H1 (cell line): ENCODE measurements around the gene MCF2L2. TPM values are rescaled to one million over a fixed set of nuclear protein-coding genes. Genes with fewer than 3 reads are reported as not detected.

Experiments
- CTCF ChIA-PET: fragments of 300-600 bp; sonication (Branson Sonifier 250); formaldehyde crosslinking; loops from one replicate; lab custom pipeline; 2021; ENCODE audit not compliant: partially characterized antibody; lab: Charles Lee
- POLR2A ChIA-PET: fragments of 300-600 bp; sonication (Branson Sonifier 250); formaldehyde crosslinking; loops from one replicate; lab custom pipeline; 2021; ENCODE audit warnings: inconsistent platforms; ENCODE audit not compliant: partially characterized antibody; lab: Charles Lee
- DNase-seq, 2 experiments: peaks; one replicate each; pipeline versions ENCODE4 v3.0.0 to v3.0.0-alpha.2; 2010 to 2022; ENCODE audit warnings: low spot score in 2 of 2, low read depth in 1 of 2, mixed read lengths in 1 of 2
- FAIRE-seq: peaks from 2 replicates; lab custom pipeline; 2011; peaks lifted over from hg19 to GRCh38; lab: Jason Lieb, UNC
- H2AFZ ChIP-seq: 2 replicates; pipeline ENCODE4 v1.8.1; 2012; ENCODE audit warnings: low read length, inconsistent platforms
- H2AK5ac ChIP-seq: 2 replicates; pipeline ENCODE4 v1.6.1; 2013; ENCODE audit warnings: low read depth, low read length
- H2BK120ac ChIP-seq: replicated peaks from 2 replicates; pipeline ENCODE3; 2013; ENCODE audit warnings: low read depth, low read length, inconsistent platforms
- H2BK12ac ChIP-seq: 2 replicates; pipeline ENCODE4 v1.6.1; 2013; ENCODE audit warnings: low read depth, low read length
- H2BK15ac ChIP-seq: 2 replicates; pipeline ENCODE4 v1.6.1; 2013; ENCODE audit warnings: low read length
- H2BK20ac ChIP-seq: 2 replicates; pipeline ENCODE4 v1.6.1; 2013; ENCODE audit warnings: low read length
- H2BK5ac ChIP-seq: 2 replicates; pipeline ENCODE4 v1.6.1; 2013; ENCODE audit warnings: low read depth, low read length
- H3K14ac ChIP-seq: 2 replicates; pipeline ENCODE4 v1.6.1; 2013; ENCODE audit warnings: inconsistent platforms; ENCODE audit not compliant: insufficient read length
- H3K18ac ChIP-seq: 2 replicates; pipeline ENCODE4 v1.6.1; 2013; ENCODE audit warnings: low read length; ENCODE audit errors: extremely low read depth
- H3K23ac ChIP-seq: 2 replicates; pipeline ENCODE4 v1.6.1; 2013; ENCODE audit warnings: inconsistent platforms; ENCODE audit not compliant: insufficient read length
- H3K23me2 ChIP-seq: 2 replicates; pipeline ENCODE4 v1.6.1; 2013; ENCODE audit warnings: low read depth, low read length
- H3K27ac ChIP-seq: 2 replicates; pipeline ENCODE4 v1.6.1; 2011; ENCODE audit warnings: low read depth, low read length, inconsistent platforms
- H3K27me3 ChIP-seq, 4 experiments: replicated peaks in 1 of 4; 1 replicate in 1 of 4; 2 replicates in 3 of 4; pipeline versions ENCODE4 v1.6.1 to v1.8.1; 2011 to 2013; ENCODE audit warnings: low read length in 3 of 4, mild to moderate bottlenecking in 3 of 4, inconsistent platforms in 2 of 4, mixed read lengths in 2 of 4, moderate library complexity in 1 of 4; ENCODE audit not compliant: control insufficient read depth in 3 of 4, insufficient read depth in 3 of 4; ENCODE audit errors: extremely low read depth in 1 of 4
- H3K36me3 ChIP-seq, 4 experiments: 2 replicates each; pipeline versions ENCODE4 v1.6.1 to v1.8.1; 2011 to 2013; ENCODE audit warnings: mild to moderate bottlenecking in 4 of 4, low read length in 3 of 4, moderate library complexity in 2 of 4, control low read depth in 1 of 4, inconsistent platforms in 1 of 4; ENCODE audit not compliant: insufficient read depth in 4 of 4, control insufficient read depth in 2 of 4
- H3K4ac ChIP-seq: replicated peaks from 2 replicates; pipeline ENCODE3; 2013; ENCODE audit warnings: low read length, low read depth, mixed read lengths, inconsistent platforms; ENCODE audit not compliant: insufficient read length
- H3K4me1 ChIP-seq, 4 experiments: replicated peaks in 1 of 4; 1 replicate in 1 of 4; 2 replicates in 3 of 4; pipeline versions ENCODE4 v1.6.1 to v1.8.1; 2011 to 2013; ENCODE audit warnings: low read length in 3 of 4, inconsistent platforms in 2 of 4, mixed read lengths in 1 of 4; ENCODE audit not compliant: insufficient read depth in 4 of 4, control insufficient read depth in 3 of 4
- H3K4me2 ChIP-seq, 2 experiments: 2 replicates each; pipeline versions ENCODE4 v1.6.1 to v1.8.1; 2011 to 2013; ENCODE audit warnings: low read depth in 2 of 2, low read length in 2 of 2, control low read depth in 1 of 2, inconsistent platforms in 1 of 2, mild to moderate bottlenecking in 1 of 2; ENCODE audit not compliant: insufficient read depth in 1 of 2
- H3K4me3 ChIP-seq, 4 experiments: fragments of 200-600, 300-600 bp in 1 of 4; sonication (generic), shearing (Covaris generic), sonication (Bioruptor Twin) in 1 of 4; 2 replicates each; pipeline versions ENCODE4 v1.5.1 to v1.8.1; 2011 to 2016; ENCODE audit warnings: low read length in 4 of 4, low read depth in 3 of 4, control low read depth in 2 of 4, inconsistent platforms in 2 of 4, mild to moderate bottlenecking in 2 of 4, mixed read lengths in 1 of 4, moderate library complexity in 1 of 4; ENCODE audit not compliant: insufficient read depth in 2 of 4; ENCODE audit errors: extremely low read depth in 1 of 4
- H3K56ac ChIP-seq: replicated peaks from 2 replicates; pipeline ENCODE3; 2013; ENCODE audit warnings: low read depth, mild to moderate bottlenecking, mixed read lengths, low read length, inconsistent platforms; ENCODE audit not compliant: insufficient read length
- H3K79me1 ChIP-seq: 2 replicates; pipeline ENCODE4 v1.6.1; 2013; ENCODE audit warnings: low read depth, low read length, control low read depth
- H3K79me2 ChIP-seq, 2 experiments: 2 replicates each; pipeline versions ENCODE4 v1.6.1 to v1.8.1; 2012 to 2013; ENCODE audit warnings: low read length in 2 of 2, mild to moderate bottlenecking in 2 of 2, inconsistent platforms in 1 of 2; ENCODE audit not compliant: insufficient read depth in 2 of 2, control insufficient read depth in 1 of 2
- H3K9ac ChIP-seq, 4 experiments: replicated peaks in 1 of 4; 1 replicate in 1 of 4; 2 replicates in 3 of 4; pipeline versions ENCODE4 v1.6.1 to v1.8.1; 2011 to 2013; ENCODE audit warnings: low read depth in 3 of 4, low read length in 3 of 4, control low read depth in 2 of 4, mild to moderate bottlenecking in 2 of 4, moderate library complexity in 2 of 4, inconsistent platforms in 1 of 4; ENCODE audit errors: extremely low read depth in 1 of 4
- H3K9me3 ChIP-seq, 2 experiments: 2 replicates each; pipeline versions ENCODE4 v1.6.1 to v1.8.1; 2012 to 2013; ENCODE audit warnings: mild to moderate bottlenecking in 2 of 2, moderate library complexity in 2 of 2, control low read depth in 1 of 2, inconsistent platforms in 1 of 2, low read depth in 1 of 2, low read length in 1 of 2, mixed read lengths in 1 of 2; ENCODE audit not compliant: insufficient read depth in 2 of 2
- H4K20me1 ChIP-seq, 2 experiments: replicated peaks in 1 of 2; 2 replicates each; pipeline versions ENCODE3 to v1.8.1; 2011 to 2013; ENCODE audit warnings: inconsistent platforms in 2 of 2, low read length in 2 of 2, mild to moderate bottlenecking in 1 of 2; ENCODE audit not compliant: insufficient read depth in 2 of 2, control insufficient read depth in 1 of 2
- H4K5ac ChIP-seq: 2 replicates; pipeline ENCODE4 v1.6.1; 2013; ENCODE audit warnings: low read length, low read depth, mixed read lengths, inconsistent platforms; ENCODE audit not compliant: insufficient read length
- H4K8ac ChIP-seq: 2 replicates; pipeline ENCODE4 v1.8.0; 2013; ENCODE audit warnings: mild to moderate bottlenecking, moderate library complexity, low read length, inconsistent platforms; ENCODE audit not compliant: insufficient read depth; ENCODE audit errors: extremely low read depth
- H4K91ac ChIP-seq: replicated peaks from 2 replicates; pipeline ENCODE3; 2013; ENCODE audit warnings: low read length, mixed read lengths, inconsistent platforms; ENCODE audit not compliant: insufficient read length
- FOSL1 ChIP-seq: IDR thresholded peaks from 2 replicates; pipeline ENCODE4 v1.6.1; 2011; ENCODE audit warnings: mild to moderate bottlenecking, low read depth, low read length, moderate library complexity; ENCODE audit not compliant: insufficient read depth
- TEAD4 ChIP-seq: IDR thresholded peaks from 2 replicates; pipeline ENCODE4 v1.6.1; 2012; ENCODE audit warnings: low read depth, low read length, inconsistent platforms, mixed read lengths
- WGBS, 2 experiments: shearing (Covaris generic) in 1 of 2; methylation state at CpG; one replicate each; pipeline versions ENCODE4 v1.1.6 to v1.1.7; 2013 to 2015; ENCODE audit warnings: low lambda C conversion rate in 2 of 2, mixed read lengths in 2 of 2, inconsistent platforms in 1 of 2, low coverage in 1 of 2, missing lambda C conversion rate in 1 of 2; ENCODE audit not compliant: insufficient replicate concordance in 2 of 2, insufficient coverage in 1 of 2, insufficient read length in 1 of 2; ENCODE audit errors: extremely low coverage in 1 of 2, missing lambda C conversion rate in 1 of 2; 5-methylcytosine and 5-hydroxymethylcytosine counted together
- polyA plus RNA-seq, 7 experiments: library from polyadenylated mRNA; depleted of rRNA in 3 of 7; stranded (reverse) in 5 of 7; unstranded in 2 of 7; fragments of >200 nt in 5 of 7; fragments of 200-250 nt in 2 of 7; gene quantifications; 1 replicate in 5 of 7; 2 replicates in 1 of 7; 4 replicates in 1 of 7; pipeline versions ENCODE4 v1.2.1 to v1.2.3, GENCODE V29; 2011 to 2013; ENCODE audit warnings: missing spikeins in 2 of 7, mixed read lengths in 2 of 7
- total RNA-seq: library from RNA; stranded (reverse); fragmentation: NEBNext Ultra II Directional; extraction: Animal tissue kit (Norgen Biotek cat#: 25700); gene quantifications from 2 replicates; pipeline ENCODE4 v1.2.1, GENCODE V29; 2021
- TF ChIP-seq, protein P1 (sequence below), 3 experiments: IDR thresholded peaks; 1 replicate in 2 of 3; 2 replicates in 1 of 3; pipeline versions ENCODE4 v1.5.1 to v1.6.1; 2011; ENCODE audit warnings: low read length in 3 of 3, mild to moderate bottlenecking in 3 of 3, inconsistent platforms in 2 of 3, low read depth in 1 of 3, moderate library complexity in 1 of 3; ENCODE audit not compliant: insufficient read depth in 1 of 3; ENCODE audit errors: control extremely low read depth in 1 of 3

Gene MCF2L2
- total and polyA plus RNA-seq, 2 of the 8 experiments (the other 6 are each of a cell fraction or from before 2014, with no cell fraction given) = 4.1 to 13.7 TPM

DNA sequence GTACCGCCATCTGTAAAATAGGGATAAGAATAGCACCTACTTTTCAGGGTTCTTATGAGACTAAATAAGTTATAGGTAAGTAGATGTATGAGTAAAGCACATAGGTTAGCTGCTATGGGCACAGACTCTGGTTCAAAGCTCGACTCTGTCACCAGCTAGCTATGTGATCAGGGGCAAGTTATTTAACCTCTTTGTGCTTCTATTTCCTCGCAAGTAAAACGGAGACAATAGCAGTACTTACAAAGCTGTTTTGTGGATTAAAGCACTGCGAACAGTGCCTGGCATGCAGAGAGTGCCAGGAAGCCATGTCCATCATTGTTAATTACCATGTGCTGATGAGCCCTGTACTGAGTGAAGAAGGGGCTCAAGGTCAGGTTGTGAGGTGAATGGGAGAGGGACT, 267.8 kb downstream of the MCF2L2 start:
- WGBS, 2 experiments = 87% methylated on average over 5 of the region's 5 CpGs; no CpG with 5 or more reads in 1 of the 2 experiments
- H4K5ac ChIP-seq = no peak overlapping the region
- H3K79me1 ChIP-seq = no peaks in the 10 kb centered on the region
- no peak for FAIRE-seq
- no peak overlapping the region for H2BK120ac ChIP-seq
- no peak overlapping the region for H3K56ac ChIP-seq
- no peak overlapping the region for H3K4me2 ChIP-seq
- 0 out of 2 replicates have a peak overlapping the region, but pooled peaks have one; percentile 23 for H2BK15ac ChIP-seq
- H3K27ac ChIP-seq = no peak overlapping the region
- H3K36me3 ChIP-seq = no peaks in the 10 kb centered on the region
- no peak overlapping the region for H2BK20ac ChIP-seq
- peaks cover 3 to 26% (median 21%) of the 10 kb centered on the region in 4 experiments for H3K27me3 ChIP-seq
- H3K79me2 ChIP-seq = no peaks in the 10 kb centered on the region
- H2BK12ac ChIP-seq = peak overlapping the region; percentile 87; the same call in 1 of the 2 replicates
- H4K20me1 ChIP-seq = peaks cover 0 to 3% of the 10 kb centered on the region in 2 experiments
- no peak overlapping the region for H2BK5ac ChIP-seq
- H3K23ac ChIP-seq = no peak overlapping the region
- H3K9me3 ChIP-seq = no peaks in the 10 kb centered on the region
- no peak overlapping the region for H3K14ac ChIP-seq
- no peak overlapping the region for H2AFZ ChIP-seq
- H3K4me3 ChIP-seq = no peak overlapping the region
- POLR2A ChIA-PET = interaction anchor here (1.4 kb wide), 1 partner anchor 12 kb away, joined by 4 read pairs; no protein-coding TSS in a partner anchor
- H3K18ac ChIP-seq = no peak overlapping the region; the same call in 1 of the 2 replicates
- H4K91ac ChIP-seq = no peak overlapping the region
- CTCF ChIA-PET = interaction anchor here (1.5 to 3.5 kb wide), 3 partner anchors 19 to 27 kb away, joined by 3 to 16 read pairs (median 10); no protein-coding TSS in a partner anchor
- no peak overlapping the region for H4K8ac ChIP-seq
- no peak overlapping the region for H3K9ac ChIP-seq
- DNase-seq = no peak
- no peak overlapping the region for H3K4ac ChIP-seq
- H3K23me2 ChIP-seq = peaks cover 6% of the 10 kb centered on the region; the same call in 1 of the 2 replicates
- H3K4me1 ChIP-seq = peaks cover 0 to 8% (median 2%) of the 10 kb centered on the region in 4 experiments; a peak in 2 of 7 replicates
- peak overlapping the region; percentile 19; the same call in 1 of the 2 replicates for H2AK5ac ChIP-seq
- no peak for TF ChIP-seq FOSL1
- no peak for TF ChIP-seq TEAD4
- TF ChIP-seq, protein P1, sequence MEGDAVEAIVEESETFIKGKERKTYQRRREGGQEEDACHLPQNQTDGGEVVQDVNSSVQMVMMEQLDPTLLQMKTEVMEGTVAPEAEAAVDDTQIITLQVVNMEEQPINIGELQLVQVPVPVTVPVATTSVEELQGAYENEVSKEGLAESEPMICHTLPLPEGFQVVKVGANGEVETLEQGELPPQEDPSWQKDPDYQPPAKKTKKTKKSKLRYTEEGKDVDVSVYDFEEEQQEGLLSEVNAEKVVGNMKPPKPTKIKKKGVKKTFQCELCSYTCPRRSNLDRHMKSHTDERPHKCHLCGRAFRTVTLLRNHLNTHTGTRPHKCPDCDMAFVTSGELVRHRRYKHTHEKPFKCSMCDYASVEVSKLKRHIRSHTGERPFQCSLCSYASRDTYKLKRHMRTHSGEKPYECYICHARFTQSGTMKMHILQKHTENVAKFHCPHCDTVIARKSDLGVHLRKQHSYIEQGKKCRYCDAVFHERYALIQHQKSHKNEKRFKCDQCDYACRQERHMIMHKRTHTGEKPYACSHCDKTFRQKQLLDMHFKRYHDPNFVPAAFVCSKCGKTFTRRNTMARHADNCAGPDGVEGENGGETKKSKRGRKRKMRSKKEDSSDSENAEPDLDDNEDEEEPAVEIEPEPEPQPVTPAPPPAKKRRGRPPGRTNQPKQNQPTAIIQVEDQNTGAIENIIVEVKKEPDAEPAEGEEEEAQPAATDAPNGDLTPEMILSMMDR (IDR thresholded peaks at IDR 0.05; ENCODE audit: control extremely low read depth in 1 of 3, insufficient read depth in 1 of 3, low read depth in 1 of 3, low read length in 3 of 3) = peak in 1 of 3 experiments; percentile 13; a peak in 1 of 4 replicates
